NCI-H82 treated with DMSO at 0.1 percent for 48 hours (cell line): ENCODE measurements around the gene UFD1.

Experiments used
- DNase-seq: peaks from one replicate; lab custom pipeline; 2025; ENCODE audit not compliant: unreplicated experiment; lab: John Stamatoyannopoulos, UW

Gene UFD1, protein sequence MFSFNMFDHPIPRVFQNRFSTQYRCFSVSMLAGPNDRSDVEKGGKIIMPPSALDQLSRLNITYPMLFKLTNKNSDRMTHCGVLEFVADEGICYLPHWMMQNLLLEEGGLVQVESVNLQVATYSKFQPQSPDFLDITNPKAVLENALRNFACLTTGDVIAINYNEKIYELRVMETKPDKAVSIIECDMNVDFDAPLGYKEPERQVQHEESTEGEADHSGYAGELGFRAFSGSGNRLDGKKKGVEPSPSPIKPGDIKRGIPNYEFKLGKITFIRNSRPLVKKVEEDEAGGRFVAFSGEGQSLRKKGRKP

DNA sequence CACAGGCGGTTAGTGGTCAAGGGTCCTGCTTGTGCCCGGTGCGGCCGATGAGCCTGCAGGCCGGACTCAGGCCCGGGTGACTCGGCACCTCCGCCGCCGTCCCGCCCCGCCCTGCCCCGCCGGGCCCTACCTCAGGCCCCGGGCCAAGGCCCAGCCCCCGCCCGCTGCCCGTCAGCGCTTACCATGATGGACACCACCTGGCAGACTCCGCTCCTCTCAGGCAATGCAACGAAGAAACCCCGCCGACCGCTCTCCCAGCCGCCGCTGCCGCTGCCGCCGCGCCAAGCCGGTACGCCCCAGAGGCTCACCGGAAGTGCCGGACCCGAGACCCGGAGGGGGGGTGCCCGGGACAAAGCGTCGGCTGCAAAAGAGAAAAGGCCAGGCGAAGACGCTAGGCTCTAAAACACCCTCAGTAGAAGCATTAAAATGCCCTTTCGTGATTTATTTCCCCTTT lies at the start of gene UFD1:
Gene UFD1 (minus strand): TSS at position 293 of the 454 bp plus-strand sequence. CDS start 108 bp downstream, at position 185.
- no peak for DNase-seq

DNA sequence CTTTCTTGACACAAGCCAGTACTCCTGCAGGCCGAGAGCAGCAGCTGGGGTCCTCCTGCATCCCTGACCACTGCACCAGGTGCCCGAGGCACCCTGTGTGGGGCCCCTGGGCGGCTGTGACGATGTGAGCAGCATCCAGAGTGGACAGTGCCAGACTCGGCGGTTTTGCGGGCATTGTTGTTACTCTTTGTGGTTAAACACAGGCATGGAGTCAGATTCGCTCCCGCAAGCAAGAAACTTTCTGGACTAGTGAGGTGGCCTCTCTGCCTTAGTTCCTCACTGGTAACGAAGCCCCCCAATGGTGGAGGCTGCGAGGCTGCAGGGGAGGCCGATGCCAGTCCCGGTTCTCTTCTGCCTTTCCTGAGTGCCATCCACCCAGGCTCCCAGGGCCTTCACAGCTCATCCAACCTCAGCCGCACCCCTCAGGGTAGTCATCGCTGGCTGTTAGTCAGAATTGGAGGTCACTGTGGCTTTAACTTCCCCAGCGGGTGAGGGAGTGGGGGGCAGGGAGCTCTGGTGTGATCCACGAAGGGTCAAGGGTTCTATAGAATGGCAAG lies 48.9 kb upstream of the UFD1 start:
- DNase-seq, result no peak

DNA sequence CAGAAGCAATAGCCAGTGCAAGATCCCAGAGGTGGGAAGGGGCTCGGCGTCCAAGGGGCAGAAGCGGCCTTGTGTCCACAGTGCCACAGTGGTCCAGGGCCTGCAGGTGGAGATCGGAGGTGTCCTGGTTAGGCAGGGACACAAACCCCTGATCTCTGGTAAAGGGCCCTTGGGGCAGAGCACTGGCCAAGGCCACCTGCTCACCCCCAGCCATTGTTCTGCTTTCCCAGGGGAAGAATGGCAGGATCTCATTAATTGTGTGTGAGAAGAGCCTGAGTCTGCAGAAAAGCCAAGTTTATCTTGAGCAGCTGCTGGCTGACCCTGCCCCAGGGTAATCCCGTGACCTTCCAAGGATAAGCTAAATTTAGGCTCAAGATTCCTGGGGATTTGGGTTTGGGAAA lies 48.3 kb upstream of the UFD1 start:
- peak; percentile 31 for DNase-seq

DNA sequence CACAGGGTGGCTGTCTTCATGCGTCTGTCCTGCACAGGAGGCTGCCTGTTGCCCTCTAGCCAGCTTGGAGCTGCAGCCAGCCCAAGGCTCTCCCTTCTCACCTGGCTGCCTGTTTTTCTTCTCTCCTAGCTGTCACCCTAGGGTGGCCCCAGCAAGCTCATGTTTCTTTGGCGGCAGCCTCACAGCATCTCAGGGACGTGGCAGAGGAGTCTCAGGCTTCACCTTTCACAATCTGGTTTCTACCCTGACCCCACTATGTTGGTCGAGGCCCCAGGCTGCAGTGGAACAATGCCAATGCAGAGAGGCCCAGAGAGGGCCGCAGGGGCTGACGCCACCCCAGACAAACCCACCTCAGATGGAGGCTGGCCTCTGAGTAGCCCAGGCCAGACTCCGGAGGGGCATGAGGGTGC lies 47.7 kb upstream of the UFD1 start:
- DNase-seq, result no peak

DNA sequence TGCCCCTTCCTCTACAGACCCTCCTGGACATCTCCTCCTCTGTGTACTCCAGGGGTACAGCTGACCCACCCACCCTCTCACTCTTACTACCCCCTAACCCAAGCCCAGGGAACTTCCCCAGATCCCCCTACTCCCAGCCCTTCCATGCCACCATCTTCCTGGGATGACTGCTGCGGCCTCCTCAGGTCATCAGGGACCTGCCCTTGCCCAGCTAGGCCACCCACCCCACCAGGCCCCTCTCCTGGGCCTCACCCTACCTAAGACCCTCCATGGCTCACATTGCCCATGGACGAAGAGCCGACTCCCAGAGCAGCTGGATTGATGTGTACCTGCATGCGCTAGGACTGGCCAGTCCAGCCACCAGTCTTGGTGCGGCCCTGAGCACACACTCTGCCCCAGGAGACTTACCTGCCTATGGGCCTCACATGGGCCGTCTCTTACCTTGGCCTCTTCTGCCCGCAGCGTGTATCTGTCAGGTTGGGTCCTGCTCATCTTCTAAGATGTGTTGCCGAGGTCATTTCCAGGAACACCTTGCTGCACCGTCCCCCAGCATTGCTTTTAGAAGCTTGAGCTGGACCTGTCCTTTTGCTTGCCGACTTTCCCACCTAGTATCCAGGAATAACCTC lies 47.2 kb upstream of the UFD1 start:
- no peak for DNase-seq

DNA sequence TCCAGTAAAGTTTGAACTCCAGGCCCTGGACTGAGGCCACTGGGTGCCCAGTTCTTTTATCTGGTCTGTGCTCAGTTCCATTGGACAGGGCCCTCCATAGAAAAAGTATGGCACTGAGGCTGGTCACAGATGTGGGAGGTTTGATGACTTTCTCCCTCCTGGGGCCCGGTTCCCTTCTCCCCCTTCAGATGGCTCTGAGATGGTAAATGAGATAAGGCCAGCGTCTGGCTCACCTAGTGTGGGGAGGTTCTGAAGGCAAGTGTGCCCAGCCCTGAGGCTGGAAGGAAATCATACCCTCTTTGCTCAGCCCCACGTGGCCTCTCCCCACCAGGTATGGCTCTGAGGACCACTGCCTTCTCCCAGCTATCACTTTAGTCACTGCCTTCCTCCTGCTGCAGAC lies 46.7 kb upstream of the UFD1 start:
- no peak for DNase-seq

DNA sequence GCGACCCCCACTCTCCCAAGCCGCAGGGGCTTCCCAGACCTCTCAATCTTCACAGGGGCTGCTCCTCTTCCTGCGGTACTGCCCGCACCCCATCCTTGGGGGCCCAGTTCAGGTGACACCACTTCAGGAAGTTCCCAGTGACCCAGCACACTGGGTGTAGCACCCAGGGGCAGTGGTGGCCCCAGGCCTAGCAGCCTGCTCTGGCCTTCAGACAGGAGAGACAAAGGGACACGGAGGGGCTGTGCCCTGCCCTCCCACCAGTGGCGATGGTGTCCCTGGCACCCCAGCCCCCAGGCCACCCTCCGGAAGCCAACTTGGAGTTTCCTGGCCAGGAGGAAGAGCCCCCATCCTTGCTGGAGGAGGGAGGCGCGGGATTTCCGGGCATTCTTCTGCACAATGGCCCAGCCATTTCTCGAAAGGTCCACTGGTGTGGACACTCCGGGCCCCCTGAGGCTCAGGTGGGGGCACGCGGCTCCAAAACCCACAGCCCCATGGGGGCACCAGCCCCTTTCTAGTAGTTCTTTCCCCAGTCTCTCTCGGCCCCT lies 46.2 kb upstream of the UFD1 start:
- DNase-seq, result no peak

DNA sequence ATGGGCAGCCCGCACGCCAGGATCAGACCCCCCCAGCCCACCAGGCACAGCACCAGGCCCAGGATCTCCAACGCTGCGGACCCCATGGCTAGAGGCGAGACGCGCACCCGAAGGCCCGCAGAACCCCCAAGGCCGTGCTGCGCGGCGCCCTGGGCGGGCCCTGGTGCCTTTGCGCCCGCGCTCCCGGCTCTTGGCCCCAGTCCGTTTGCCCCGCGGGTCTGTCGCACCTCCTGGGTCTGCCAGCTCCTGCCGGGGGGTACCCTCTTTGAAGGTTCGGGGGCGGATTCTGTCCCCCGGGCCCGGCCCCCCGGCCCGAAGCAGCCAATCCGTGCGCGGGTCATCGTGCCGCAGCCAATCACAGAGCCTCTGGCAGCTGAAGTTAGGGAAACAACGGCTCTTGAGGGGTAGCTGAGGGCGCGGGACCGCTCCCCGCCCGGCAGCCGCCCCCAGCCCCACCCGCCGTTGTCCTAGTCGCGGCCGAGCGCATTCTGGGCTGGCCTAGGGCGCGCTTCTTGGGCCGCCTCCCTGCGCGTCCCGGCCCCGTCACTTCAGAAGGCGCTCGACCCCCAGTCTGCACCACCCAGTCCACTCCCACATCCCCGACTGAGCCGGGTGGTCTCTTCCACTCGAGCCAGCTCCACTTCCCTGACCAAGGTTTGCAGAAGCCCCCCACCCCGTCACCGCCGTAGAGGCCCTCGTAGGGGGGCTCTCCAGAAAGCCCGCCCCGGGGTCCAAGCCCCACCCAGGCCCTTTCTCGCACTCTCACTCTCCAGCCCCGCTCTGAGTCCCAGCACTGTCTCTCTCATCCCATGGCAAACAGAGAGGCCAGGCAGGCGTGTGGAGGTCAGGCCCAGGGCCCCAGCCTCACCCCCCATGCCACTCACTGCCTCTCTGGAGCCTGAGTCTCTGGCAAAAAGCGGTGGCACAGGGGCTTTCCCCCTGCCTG lies 45.5 kb upstream of the UFD1 start, which contains the start of gene CLDN5:
Gene CLDN5 (minus strand): TSS at position 241 of the 946 bp plus-strand sequence. CDS start 155 bp downstream, at position 86.
- no peak for DNase-seq

DNA sequence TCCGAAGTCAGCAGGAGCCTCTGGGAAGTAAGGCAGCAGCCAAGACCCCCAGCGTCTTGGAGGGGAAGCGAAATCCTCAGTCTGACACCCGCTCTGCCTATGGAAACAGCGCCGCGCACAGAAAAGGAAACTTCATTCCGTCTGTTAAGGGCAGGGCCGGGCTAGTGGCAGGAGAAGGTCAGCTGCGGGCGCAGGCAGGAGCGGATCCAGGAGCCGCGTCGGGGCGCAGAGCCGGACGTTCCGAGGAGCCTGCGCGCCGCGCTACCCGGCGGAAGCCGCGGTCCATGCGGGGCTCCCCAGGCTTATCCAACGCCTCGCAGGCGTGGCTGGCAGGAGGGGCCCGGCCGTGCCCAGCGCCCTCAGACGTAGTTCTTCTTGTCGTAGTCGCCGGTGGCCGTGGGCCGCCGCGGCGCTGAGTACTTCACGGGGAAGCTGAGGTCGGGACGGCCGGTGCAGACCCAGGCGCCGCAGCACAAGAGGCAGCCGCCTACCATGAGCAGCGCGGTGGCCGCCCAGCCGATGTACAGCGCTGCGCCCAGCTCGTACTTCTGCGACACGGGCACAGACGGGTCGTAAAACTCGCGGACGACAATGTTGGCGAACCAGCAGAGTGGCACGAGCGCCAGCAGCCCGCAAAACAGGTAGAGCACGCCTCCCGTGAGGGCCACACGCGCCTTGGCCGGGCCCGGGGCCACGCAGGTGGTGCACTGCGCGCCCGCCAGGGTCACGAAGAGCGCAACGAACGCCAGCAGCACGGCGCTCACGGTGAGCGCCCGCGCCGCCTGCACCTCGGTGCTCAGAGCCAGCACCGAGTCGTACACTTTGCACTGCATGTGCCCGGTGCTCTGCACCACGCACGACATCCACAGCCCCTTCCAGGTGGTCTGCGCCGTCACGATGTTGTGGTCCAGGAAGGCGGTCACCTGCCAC lies 44.5 kb upstream of the UFD1 start:
- DNase-seq, result no peak

DNA sequence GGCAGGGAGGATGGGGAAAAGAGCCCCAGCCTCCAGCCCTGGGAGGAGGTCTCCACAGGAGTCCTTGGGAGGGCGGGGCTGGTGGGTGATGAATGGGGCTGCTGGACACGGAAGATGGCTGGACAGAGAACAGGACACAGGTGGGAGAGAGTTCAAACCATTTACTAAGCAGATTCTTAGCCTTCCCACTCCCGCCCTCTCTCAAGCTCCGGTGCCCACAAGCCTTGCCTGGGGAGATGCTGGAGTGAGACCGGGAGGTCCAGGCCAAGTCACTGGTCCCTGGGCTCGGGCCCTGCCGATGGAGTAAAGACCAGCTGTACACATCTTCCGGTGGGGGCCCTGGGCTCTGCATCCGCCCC lies 43.9 kb upstream of the UFD1 start:
- no peak for DNase-seq

DNA sequence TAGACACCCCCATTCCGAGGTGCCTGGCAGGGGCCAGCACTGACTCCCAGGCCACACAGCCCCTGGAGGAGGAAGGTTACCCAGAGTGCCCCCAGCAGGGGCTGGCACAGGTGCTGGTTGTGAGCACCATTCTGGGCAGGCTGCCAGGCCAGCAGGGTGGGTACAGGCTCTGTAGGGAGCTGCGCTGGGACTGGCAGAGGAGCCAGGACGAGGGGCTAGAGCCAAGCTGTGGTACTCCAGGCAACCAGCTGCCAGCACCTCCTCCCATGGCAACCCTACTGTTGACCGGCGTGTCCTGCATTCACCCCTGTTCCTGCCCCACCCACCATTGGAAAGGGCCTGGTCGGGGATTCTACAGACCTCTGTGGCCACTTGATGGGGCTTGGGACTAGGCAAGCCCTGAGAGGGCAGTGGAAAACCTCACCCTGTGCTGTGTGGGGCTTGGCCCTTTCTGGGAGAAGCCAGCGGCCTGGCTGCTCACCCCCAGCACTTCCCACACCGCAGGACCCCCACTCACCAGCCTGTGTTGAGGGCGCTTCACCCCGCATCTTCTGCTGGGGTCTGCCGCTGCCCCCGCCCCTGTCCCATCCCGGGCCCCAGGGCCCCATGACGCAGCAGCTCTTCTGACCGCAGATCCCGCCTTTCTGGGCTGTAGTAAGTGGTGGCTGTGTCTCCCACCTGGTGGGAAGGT lies 43.3 kb upstream of the UFD1 start:
- no peak for DNase-seq

DNA sequence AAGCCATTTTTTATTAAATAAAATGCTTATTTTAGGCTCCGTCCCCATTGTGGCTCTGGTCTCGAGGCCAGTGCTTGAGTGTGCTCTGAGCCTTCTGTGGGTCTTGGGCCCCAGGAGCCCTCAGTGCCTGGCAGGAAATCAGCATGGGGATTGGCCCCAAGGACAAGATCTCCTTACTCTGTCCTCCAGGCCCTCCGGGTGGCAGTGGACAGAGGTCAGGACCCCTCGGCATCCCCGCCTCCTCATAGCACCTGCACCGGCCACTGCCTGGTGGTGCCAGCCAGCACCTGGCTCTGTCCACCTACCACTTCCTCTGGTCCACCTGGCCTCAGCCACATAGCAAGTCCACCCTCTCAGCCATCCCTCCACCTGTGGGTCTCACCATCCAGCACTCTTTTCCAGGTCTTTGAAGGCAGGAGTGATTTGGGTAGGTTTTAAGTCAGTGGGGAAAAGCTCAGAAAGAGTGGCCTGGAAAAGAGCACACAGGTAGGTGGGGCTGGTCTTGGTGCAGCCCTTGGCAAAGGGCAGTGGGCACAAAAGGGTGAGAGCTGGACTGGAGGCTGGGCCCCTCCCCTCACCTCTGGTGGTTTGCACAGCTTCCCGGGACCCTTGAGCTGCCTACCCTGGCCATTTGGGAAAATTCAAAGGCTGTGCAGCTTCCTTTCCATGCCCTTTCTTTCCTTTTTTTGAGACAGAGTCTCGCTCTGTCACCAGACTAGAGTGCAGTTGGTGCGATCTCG lies 41.7 kb upstream of the UFD1 start:
- DNase-seq, result no peak

DNA sequence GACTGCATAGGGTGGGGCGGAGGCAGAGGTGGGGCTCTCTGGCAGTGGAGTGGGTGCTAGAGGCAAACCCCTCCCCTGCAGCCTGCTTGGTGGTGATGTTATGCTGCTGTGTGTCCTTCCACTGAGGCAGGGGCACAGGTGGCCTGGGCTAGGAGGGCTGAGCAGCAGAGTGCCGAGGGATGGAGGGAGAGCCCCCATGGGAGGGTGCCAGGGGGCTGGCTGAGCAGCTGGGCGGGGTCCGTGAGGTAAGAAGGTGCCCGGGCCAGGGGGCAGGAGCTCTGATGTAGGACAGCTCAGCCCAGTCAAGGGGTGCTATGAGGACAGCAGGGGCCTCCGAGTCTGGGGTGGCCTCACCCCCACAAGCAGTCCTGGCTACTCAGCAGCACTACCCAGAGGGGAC lies 41.0 kb upstream of the UFD1 start:
- DNase-seq, result no peak

DNA sequence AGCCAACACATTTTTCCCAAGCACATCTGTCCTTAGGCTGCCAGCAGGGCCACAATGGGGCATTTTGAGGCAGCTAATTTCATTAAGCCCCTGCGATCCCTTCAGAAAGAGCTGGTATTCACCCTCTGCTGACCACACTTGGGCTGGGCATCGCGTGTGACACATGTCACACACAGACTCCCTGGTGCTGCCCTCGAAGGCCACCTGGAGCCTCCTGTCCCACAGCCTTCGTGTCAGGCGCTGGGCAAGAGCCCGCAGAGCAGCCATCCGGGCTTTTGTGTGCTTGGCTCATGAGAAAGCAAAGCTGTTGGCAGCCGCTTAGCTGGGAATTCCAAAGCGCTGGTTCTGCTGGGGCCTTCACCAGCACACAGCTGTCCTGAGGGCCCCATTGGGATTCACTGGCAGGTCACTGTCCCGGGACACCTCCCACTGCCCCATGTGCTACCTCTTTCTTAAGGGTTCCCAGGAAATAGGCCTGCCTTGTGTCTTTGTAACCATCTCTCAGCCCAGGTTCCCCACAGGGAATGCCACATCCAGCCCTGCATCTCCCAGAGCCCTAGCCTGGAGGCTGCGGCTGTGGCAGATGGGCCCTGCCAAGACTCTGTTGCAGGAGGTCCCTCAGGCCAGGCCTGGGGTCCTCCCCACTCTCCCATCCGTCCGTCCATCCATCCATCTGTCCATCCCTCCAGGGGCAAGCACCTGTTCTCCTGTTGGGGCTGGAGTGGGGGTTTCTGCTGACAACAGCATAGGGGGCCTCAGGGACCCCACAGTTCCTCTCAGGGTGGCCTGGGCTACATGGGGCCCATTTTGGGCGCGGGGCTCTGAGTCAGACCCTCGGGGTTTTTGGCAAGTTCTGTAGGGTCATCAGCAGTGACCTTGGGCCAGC lies 40.3 kb upstream of the UFD1 start:
- no peak for DNase-seq

DNA sequence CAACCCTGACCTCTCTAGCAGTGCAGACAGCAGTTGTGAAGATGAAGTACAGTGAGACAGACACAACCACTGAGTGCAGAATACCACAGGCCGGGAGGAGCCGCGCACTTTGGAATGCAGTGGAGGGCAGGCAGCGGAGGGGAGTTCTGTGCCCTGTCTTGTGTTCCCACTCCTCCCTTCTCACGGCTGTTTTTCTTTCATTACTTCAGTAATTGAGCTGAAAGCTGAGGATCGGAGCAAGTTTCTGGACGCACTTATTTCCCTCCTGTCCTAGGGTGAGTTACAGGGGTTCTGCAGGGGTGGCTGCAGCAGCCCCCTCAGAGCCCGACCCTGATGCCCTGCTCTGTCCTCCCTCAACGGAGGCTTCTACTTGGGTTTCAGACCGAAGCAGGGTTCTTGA lies 39.6 kb upstream of the UFD1 start:
- no peak for DNase-seq

DNA sequence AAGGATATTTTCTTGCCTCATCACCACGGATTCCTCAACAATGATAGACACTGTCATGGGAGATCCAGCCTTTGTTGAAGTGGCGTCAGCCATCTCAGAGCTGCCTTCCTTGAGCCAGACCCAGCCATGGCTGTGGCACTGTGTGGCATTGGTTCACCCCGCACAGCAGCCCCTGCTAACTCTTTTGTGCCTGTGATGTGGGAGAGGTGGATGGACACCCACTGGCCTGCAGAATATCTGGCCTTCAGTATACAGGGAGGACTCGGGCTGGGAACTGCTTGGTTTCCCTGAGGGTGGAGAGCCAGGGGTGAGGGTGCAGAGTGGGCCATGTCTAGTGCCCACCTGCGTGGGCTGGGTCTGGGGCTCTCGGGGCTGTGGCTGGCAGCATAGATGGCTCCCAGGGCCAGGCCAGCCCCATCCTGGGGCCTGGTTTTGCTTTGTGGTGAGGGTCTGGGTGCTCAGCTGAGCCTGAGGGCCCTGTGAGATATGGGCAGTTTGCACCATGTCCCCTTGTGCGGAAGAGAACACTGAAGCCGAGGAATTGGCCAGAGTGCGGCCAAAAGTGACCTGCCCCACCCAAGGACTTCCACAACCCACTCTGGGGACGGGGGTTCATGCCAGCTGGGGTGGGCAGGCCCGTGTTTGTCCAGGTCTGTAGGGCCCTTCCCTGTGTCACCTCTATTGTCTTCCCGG lies 39.1 kb upstream of the UFD1 start:
- DNase-seq, result no peak

DNA sequence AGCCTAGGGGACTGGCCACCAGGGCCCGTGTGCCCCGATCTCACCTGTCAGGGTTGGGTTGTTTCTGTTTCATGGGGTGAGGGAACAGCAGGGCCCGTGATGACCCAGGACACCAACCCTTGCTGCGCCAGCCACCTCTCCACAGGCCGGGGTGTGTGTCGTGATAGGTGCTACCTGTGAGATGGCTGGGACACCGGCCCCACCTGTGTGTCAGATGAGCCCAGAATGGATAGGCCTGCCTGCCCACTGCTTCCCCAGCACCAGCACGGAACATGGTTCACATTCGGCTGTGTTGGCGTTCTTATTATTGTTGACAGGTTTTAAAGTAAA lies 38.1 kb upstream of the UFD1 start:
- DNase-seq, result no peak
